Measurements from ENCODE around the gene WARS2. TPM values are rescaled to one million over a fixed set of nuclear protein-coding genes. Genes with fewer than 3 reads are reported as not detected.

WARS2 gene
- total RNA-seq, 1 donor from 2014 or later: 7.9 TPM

- H3K27me3 Mint-ChIP-seq (ENCODE audit: unreplicated experiment): no peaks in the 10 kb centered on the region
- no peak overlapping the region for H3K27ac Mint-ChIP-seq (ENCODE audit: unreplicated experiment)
- TF ChIP-seq, protein P1, sequence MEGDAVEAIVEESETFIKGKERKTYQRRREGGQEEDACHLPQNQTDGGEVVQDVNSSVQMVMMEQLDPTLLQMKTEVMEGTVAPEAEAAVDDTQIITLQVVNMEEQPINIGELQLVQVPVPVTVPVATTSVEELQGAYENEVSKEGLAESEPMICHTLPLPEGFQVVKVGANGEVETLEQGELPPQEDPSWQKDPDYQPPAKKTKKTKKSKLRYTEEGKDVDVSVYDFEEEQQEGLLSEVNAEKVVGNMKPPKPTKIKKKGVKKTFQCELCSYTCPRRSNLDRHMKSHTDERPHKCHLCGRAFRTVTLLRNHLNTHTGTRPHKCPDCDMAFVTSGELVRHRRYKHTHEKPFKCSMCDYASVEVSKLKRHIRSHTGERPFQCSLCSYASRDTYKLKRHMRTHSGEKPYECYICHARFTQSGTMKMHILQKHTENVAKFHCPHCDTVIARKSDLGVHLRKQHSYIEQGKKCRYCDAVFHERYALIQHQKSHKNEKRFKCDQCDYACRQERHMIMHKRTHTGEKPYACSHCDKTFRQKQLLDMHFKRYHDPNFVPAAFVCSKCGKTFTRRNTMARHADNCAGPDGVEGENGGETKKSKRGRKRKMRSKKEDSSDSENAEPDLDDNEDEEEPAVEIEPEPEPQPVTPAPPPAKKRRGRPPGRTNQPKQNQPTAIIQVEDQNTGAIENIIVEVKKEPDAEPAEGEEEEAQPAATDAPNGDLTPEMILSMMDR (IDR thresholded peaks at IDR 0.05; ENCODE audit: partially characterized antibody, unreplicated experiment): no peak
- no peaks in the 10 kb centered on the region for H3K9me3 Mint-ChIP-seq (ENCODE audit: unreplicated experiment)
- no peaks in the 10 kb centered on the region for H3K36me3 Mint-ChIP-seq (ENCODE audit: unreplicated experiment)
- H3K4me3 Mint-ChIP-seq (ENCODE audit: unreplicated experiment): no peak overlapping the region
- no peaks in the 10 kb centered on the region for H3K4me1 Mint-ChIP-seq (ENCODE audit: low read depth, unreplicated experiment)
- no peak for DNase-seq
Observed at GRCh38 chr1:119115311-119115710, 25.1 kb downstream of the WARS2 start.

DNA sequence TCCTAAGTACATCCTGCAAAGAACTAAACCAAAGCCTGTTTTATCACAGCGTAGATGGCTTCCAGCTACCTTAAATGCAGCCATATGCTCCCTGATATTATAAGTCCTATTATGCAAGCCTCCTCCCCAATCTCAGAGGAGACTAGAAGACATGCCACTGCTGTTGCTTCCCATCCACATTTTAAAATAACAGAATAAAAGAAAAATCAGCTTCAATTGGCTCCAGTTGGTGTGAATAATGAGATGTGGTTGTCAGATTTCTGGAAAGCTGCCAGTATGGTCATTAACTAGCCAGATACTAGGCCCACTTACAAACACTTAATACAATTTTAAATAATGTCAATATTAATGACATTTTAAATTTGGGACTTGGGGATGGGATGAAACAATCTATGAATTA lies 25.7 kb downstream of the WARS2 start:
- Mint-ChIP-seq H3K4me1 (ENCODE audit: low read depth, unreplicated experiment) (no peaks in the 10 kb centered on the region), H3K36me3 (ENCODE audit: unreplicated experiment) (no peaks in the 10 kb centered on the region), H3K9me3 (ENCODE audit: unreplicated experiment) (no peaks in the 10 kb centered on the region), H3K4me3 (ENCODE audit: unreplicated experiment) (no peak overlapping the region), H3K27ac (ENCODE audit: unreplicated experiment) (no peak overlapping the region), H3K27me3 (ENCODE audit: unreplicated experiment) (no peaks in the 10 kb centered on the region)
- TF ChIP-seq, protein P1 (IDR thresholded peaks at IDR 0.05; ENCODE audit: partially characterized antibody, unreplicated experiment): no peak
- no peak for DNase-seq

GRCh38 chr1:119112791-119113190 lies 27.7 kb downstream of the WARS2 start:
- H3K4me1 Mint-ChIP-seq (ENCODE audit: low read depth, unreplicated experiment): no peaks in the 10 kb centered on the region
- no peaks in the 10 kb centered on the region for H3K27me3 Mint-ChIP-seq (ENCODE audit: unreplicated experiment)
- no peak overlapping the region for H3K4me3 Mint-ChIP-seq (ENCODE audit: unreplicated experiment)
- H3K9me3 Mint-ChIP-seq (ENCODE audit: unreplicated experiment): no peaks in the 10 kb centered on the region
- H3K36me3 Mint-ChIP-seq (ENCODE audit: unreplicated experiment): no peaks in the 10 kb centered on the region
- no peak overlapping the region for H3K27ac Mint-ChIP-seq (ENCODE audit: unreplicated experiment)
- no peak for DNase-seq
- TF ChIP-seq, protein P1 (IDR thresholded peaks at IDR 0.05; ENCODE audit: partially characterized antibody, unreplicated experiment): no peak

- no peaks in the 10 kb centered on the region for H3K27me3 Mint-ChIP-seq (ENCODE audit: unreplicated experiment)
- TF ChIP-seq, protein P1 (IDR thresholded peaks at IDR 0.05; ENCODE audit: partially characterized antibody, unreplicated experiment): no peak
- H3K9me3 Mint-ChIP-seq (ENCODE audit: unreplicated experiment): no peaks in the 10 kb centered on the region
Observed at GRCh38 chr1:119112244-119112643, 28.2 kb downstream of the WARS2 start.

DNA sequence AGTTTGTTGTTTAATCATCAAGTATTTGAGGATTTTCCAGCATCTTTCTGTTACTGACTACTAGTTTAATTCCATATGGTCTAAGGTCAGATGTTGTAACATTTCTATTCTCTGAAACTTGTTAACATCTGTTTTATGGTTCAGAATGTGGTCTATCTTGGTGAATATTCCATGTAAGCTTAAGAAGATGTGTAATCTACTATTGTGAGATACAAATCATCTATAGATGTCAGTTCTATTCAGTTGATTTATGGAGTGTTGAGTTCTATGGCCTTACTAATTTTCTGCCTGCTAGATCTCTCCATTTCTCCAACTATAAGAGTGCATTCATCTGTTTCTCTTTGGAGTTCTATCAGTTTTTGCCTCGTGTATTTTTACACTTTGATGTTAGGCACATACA lies 31.5 kb downstream of the WARS2 start:
- no peak for DNase-seq
- Mint-ChIP-seq H3K36me3 (ENCODE audit: unreplicated experiment) (no peaks in the 10 kb centered on the region), H3K4me3 (ENCODE audit: unreplicated experiment) (no peak overlapping the region), H3K4me1 (ENCODE audit: low read depth, unreplicated experiment) (no peaks in the 10 kb centered on the region), H3K27ac (ENCODE audit: unreplicated experiment) (no peak overlapping the region), H3K27me3 (ENCODE audit: unreplicated experiment) (peaks cover 2% of the 10 kb centered on the region), H3K9me3 (ENCODE audit: unreplicated experiment) (no peaks in the 10 kb centered on the region)
- TF ChIP-seq, protein P1 (IDR thresholded peaks at IDR 0.05; ENCODE audit: partially characterized antibody, unreplicated experiment): no peak

More at GRCh38 chr1:119112244-119112643, 28.2 kb downstream of the WARS2 start:
- Mint-ChIP-seq H3K4me3 (ENCODE audit: unreplicated experiment) (no peak overlapping the region), H3K4me1 (ENCODE audit: low read depth, unreplicated experiment) (no peaks in the 10 kb centered on the region), H3K36me3 (ENCODE audit: unreplicated experiment) (no peaks in the 10 kb centered on the region), H3K27ac (ENCODE audit: unreplicated experiment) (no peak overlapping the region)
- no peak for DNase-seq
